CD4-positive, alpha-beta T cell treated with Interleukin-4 for 1 hour (primary cell): ENCODE measurements around the gene UNC79.

Experiments
- DNase-seq, 2 donors: peaks; one replicate each; pipeline ENCODE4 v3.0.0-alpha.2; 2020 to 2022

UNC79 gene

GRCh38 chr14:93675651-93676050 lies 244.9 kb downstream of the UNC79 start:
- no peak for DNase-seq

GRCh38 chr14:93676416-93676958 lies 245.7 kb downstream of the UNC79 start:
- DNase-seq: no peak

- DNase-seq: no peak
Observed at GRCh38 chr14:93682459-93682858, 251.7 kb downstream of the UNC79 start.

- no peak for DNase-seq
Observed at GRCh38 chr14:93683226-93683625, 252.5 kb downstream of the UNC79 start.

- no peak for DNase-seq
Observed at GRCh38 chr14:93685121-93685895, 254.6 kb downstream of the UNC79 start.

- no peak for DNase-seq
Observed at GRCh38 chr14:93686268-93686667, 255.5 kb downstream of the UNC79 start.

GRCh38 chr14:93688239-93688666 lies 257.5 kb downstream of the UNC79 start:
- DNase-seq: no peak

- no peak for DNase-seq
Observed at GRCh38 chr14:93688820-93689219, 258.1 kb downstream of the UNC79 start.

GRCh38 chr14:93690146-93690545 lies 259.4 kb downstream of the UNC79 start:
- no peak for DNase-seq

- no peak for DNase-seq
Observed at GRCh38 chr14:93691042-93691780, 260.5 kb downstream of the UNC79 start.

- DNase-seq: no peak
Observed at GRCh38 chr14:93693914-93694313, 263.2 kb downstream of the UNC79 start.

GRCh38 chr14:93700928-93701327 lies 270.2 kb downstream of the UNC79 start:
- DNase-seq: no peak

GRCh38 chr14:93701562-93701961 lies 270.8 kb downstream of the UNC79 start:
- DNase-seq: no peak

- DNase-seq: no peak
Observed at GRCh38 chr14:93702946-93703345, 272.2 kb downstream of the UNC79 start.

- no peak for DNase-seq
Observed at GRCh38 chr14:93703941-93704340, 273.2 kb downstream of the UNC79 start.

- no peak for DNase-seq
Observed at GRCh38 chr14:93705513-93706156, 274.9 kb downstream of the UNC79 start.

GRCh38 chr14:93706360-93706955 lies 275.7 kb downstream of the UNC79 start:
- no peak for DNase-seq

- DNase-seq: no peak
Observed at GRCh38 chr14:93707475-93707874, 276.7 kb downstream of the UNC79 start.

- DNase-seq: no peak
Observed at GRCh38 chr14:93708311-93708734, 277.6 kb downstream of the UNC79 start.

GRCh38 chr14:93708800-93709199 lies 278.1 kb downstream of the UNC79 start:
- DNase-seq: no peak

- no peak for DNase-seq
Observed at GRCh38 chr14:93709249-93709648, 278.5 kb downstream of the UNC79 start.

GRCh38 chr14:93712079-93712837 lies 281.5 kb downstream of the UNC79 start:
- DNase-seq: no peak
